Mucosa of descending colon (tissue), 3 donors: Measurements from ENCODE around the gene VAV3. TPM values are rescaled to one million over a fixed set of nuclear protein-coding genes. Genes with fewer than 3 reads are reported as not detected.

Source experiments
- ATAC-seq: fragments of 200-7000 bp; cut with Tn5 transposase; one replicate; pipeline ENCODE4 v1.9.1; 2020; ENCODE audit warnings: mild to moderate bottlenecking, moderate library complexity
- DNase-seq, 3 donors: peaks; one replicate each; pipeline ENCODE4 v3.0.0-alpha.2; 2020
- H3K36me3 ChIP-seq: fragments of 200-600 bp; one replicate; pipeline ENCODE4 v1.8.0; 2021; ENCODE audit warnings: low read depth, mild to moderate bottlenecking
- H3K4me1 ChIP-seq: fragments of 200-600 bp; one replicate; pipeline ENCODE4 v1.8.0; 2021; ENCODE audit warnings: low read depth, mild to moderate bottlenecking
- H3K4me3 ChIP-seq: fragments of 200-600 bp; one replicate; pipeline ENCODE4 v1.8.0; 2021; ENCODE audit warnings: mild to moderate bottlenecking
- H3K9me3 ChIP-seq: fragments of 200-600 bp; one replicate; pipeline ENCODE4 v1.8.0; 2021; ENCODE audit warnings: mild to moderate bottlenecking
- CTCF ChIP-seq: fragments of 200-600 bp; IDR thresholded peaks from one replicate; pipeline ENCODE4 v1.8.0; 2022; ENCODE audit warnings: antibody characterized with exemption, mild to moderate bottlenecking
- intact Hi-C, 2 donors: fragments of 100-400 bp; cut with DNase I in 1 of 2; cut with micrococcal nuclease in 1 of 2; formaldehyde crosslinking; loops; one replicate each; pipeline versions ENCODE4 v1.11.0 to v1.11.1; 2022; cut with DNase I, micrococcal nuclease
- total RNA-seq, 3 donors: library from RNA; stranded (reverse); fragmentation: NEBNext Ultra II Directional in 2 of 3; extraction: Animal tissue kit (Norgen Biotek cat#: 25700) in 2 of 3; gene quantifications; one replicate each; pipeline versions ENCODE4 v1.2.1 to v1.2.4, GENCODE V29; 2021 to 2023
- donor health status: DM: no; HTN: no; CAD: no; lungs with moderate emphysema.
- donor health status: DM: no; HTN: no; CAD: no.
- donor health status: DM: no; HTN: yes; CAD: no.

VAV3 gene
- total RNA-seq, 3 donors from 2014 or later, result 41.3 to 142 (median 101) TPM

DNA sequence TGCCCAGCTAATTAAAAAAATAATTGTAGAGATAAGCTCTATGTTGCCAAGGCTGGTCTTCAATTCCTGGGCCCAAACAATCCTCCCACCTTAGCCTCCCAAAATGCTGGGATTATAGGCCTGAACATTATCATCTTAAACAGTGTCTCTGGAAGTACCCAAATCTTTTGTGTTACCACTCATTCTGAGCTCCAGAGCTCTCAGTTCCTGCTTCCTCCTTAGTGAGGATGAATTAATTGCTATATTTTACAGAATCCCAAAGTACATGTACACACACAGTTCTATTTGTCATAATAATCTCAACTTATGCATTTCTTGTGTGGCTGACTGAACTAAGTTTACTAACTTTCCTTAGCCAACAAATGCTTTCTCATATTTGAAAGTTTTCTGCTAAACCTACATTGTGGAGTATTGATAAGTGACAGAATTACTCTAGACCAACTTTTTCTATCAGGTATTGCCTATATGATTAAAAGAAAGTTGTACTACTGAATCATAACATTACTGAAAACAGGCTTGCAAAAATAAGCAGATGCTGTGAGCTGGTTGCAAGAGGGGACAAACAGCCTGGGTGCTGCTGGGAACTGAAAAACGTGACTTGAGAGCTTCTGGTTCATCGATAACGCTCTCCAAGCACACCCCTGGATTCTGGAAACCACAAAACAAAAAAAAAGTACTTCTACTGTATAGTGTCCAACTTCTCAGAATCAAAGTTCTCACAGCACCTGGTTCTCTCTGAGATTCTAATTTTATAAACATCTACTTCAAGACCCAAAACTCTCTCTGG, 15.3 kb downstream of the VAV3 start:
- no peaks in the 10 kb centered on the region for H3K9me3 ChIP-seq
- H3K4me3 ChIP-seq, result no peak overlapping the region
- no peak for DNase-seq
- TF ChIP-seq CTCF, result no peak
- intact Hi-C loops, result no loop called here
- no peak for ATAC-seq
- no peaks in the 10 kb centered on the region for H3K36me3 ChIP-seq
- no peaks in the 10 kb centered on the region for H3K4me1 ChIP-seq

- no peak overlapping the region for H3K4me3 ChIP-seq
- DNase-seq (no peak), ATAC-seq (no peak)
- no peaks in the 10 kb centered on the region for H3K9me3 ChIP-seq
- TF ChIP-seq CTCF, result no peak
- H3K36me3 ChIP-seq, result no peaks in the 10 kb centered on the region
- intact Hi-C loops, result no loop called here
- no peaks in the 10 kb centered on the region for H3K4me1 ChIP-seq
These were observed 18.2 kb downstream of the VAV3 start for GRCh38 chr1:107946794-107947193.

GRCh38 chr1:107943694-107944093, 21.3 kb downstream of the VAV3 start:
- no peak for TF ChIP-seq CTCF
- Histone ChIP-seq H3K4me1 (no peaks in the 10 kb centered on the region), H3K9me3 (no peaks in the 10 kb centered on the region), H3K36me3 (no peaks in the 10 kb centered on the region), H3K4me3 (no peak overlapping the region)
- intact Hi-C loops, result no loop called here
- ATAC-seq, result no peak
- DNase-seq, result no peak

GRCh38 chr1:107942814-107943213, 22.2 kb downstream of the VAV3 start:
- Histone ChIP-seq H3K4me1 (no peaks in the 10 kb centered on the region), H3K4me3 (no peak overlapping the region), H3K36me3 (no peaks in the 10 kb centered on the region), H3K9me3 (no peaks in the 10 kb centered on the region)
- no peak for TF ChIP-seq CTCF
- no peak for ATAC-seq
- DNase-seq, result no peak
- intact Hi-C loops, result no loop called here

- no peaks in the 10 kb centered on the region for H3K36me3 ChIP-seq
- H3K4me3 ChIP-seq, result no peak overlapping the region
- no peaks in the 10 kb centered on the region for H3K4me1 ChIP-seq
- TF ChIP-seq CTCF, result no peak
- H3K9me3 ChIP-seq, result no peaks in the 10 kb centered on the region
- intact Hi-C loops, result no loop called here
- ATAC-seq, result no peak
- DNase-seq, result no peak
These were observed 23.4 kb downstream of the VAV3 start for GRCh38 chr1:107941531-107941930.
